ENCODE results near the gene KLRF2.

GRCh38 chr12:9941838-9942237 is 60.5 kb downstream of the KLRF2 start:
- TF ChIP-seq POLR2A (IDR thresholded peaks at IDR 0.05) (no peak), CTCF (IDR thresholded peaks at IDR 0.05) (no peak)

Data from vagina (tissue), 2 donors.